Chondrocyte (in vitro differentiated cells): Measurements from ENCODE around the gene SPATA22. TPM values are rescaled to one million over a fixed set of nuclear protein-coding genes. Genes with fewer than 3 reads are reported as not detected.
"Not testable (repeated sequence)": the region's sequence is repeated elsewhere in the genome, so short reads cannot be mapped to it uniquely, and the experiment has no call there.

Source experiments
- DNase-seq: peaks from one replicate; pipeline ENCODE4 v3.0.0; 2021; ENCODE audit warnings: mixed read lengths, low spot score
- H3K27ac Mint-ChIP-seq: one replicate; pipeline ENCODE4 v1.8.0; 2021; ENCODE audit warnings: mild to moderate bottlenecking, moderate library complexity, mixed read lengths; ENCODE audit not compliant: unreplicated experiment
- H3K27me3 Mint-ChIP-seq: 2 replicates; pipeline ENCODE4 v1.8.0; 2021; ENCODE audit warnings: low read depth, mixed read lengths
- H3K36me3 Mint-ChIP-seq: 2 replicates; pipeline ENCODE4 v1.8.0; 2021; ENCODE audit warnings: low read depth, mixed read lengths
- H3K4me1 Mint-ChIP-seq: 2 replicates; pipeline ENCODE4 v1.8.0; 2021; ENCODE audit warnings: low read depth, mild to moderate bottlenecking, mixed read lengths
- H3K4me3 Mint-ChIP-seq: one replicate; pipeline ENCODE4 v1.8.0; 2021; ENCODE audit warnings: mild to moderate bottlenecking, moderate library complexity, mixed read lengths; ENCODE audit not compliant: unreplicated experiment
- H3K9me3 Mint-ChIP-seq: 2 replicates; pipeline ENCODE4 v1.8.0; 2021; ENCODE audit warnings: low read depth, mixed read lengths
- CTCF ChIP-seq: fragments of 200-600 bp; sonication (generic); IDR thresholded peaks from 2 replicates; pipeline ENCODE4 v1.5.0; 2021; ENCODE audit warnings: antibody characterized with exemption, mild to moderate bottlenecking, moderate library complexity
- total RNA-seq: library from RNA; stranded (reverse); gene quantifications from 3 replicates; pipeline ENCODE4 v1.2.1, GENCODE V29; 2021

The SPATA22 gene
- total RNA-seq, 1 donor from 2014 or later, result not detected

DNA sequence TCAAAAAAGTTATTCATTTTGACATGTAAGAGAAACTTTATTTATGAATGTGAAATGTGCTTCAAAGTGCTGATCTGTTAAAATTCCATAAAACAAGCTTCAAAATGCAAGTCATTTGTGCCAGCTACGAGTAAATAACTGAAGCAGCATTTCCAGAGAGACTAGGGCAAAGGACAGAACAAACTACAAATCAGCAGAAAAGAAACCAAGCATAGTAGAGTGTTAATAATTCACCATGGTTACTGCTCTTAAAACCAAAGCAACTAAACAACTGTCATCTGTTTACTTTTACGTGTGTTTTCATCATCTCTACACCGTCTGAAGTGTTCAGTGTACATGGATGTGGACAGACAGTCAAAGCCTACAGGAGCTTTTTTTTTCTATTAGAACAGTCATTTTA, 2.6 kb upstream of the SPATA22 start:
- Mint-ChIP-seq H3K9me3 (no peaks in the 10 kb centered on the region), H3K27me3 (peaks cover 8% of the 10 kb centered on the region), H3K4me1 (no peaks in the 10 kb centered on the region), H3K4me3 (no peak overlapping the region), H3K27ac (no peak overlapping the region), H3K36me3 (no peaks in the 10 kb centered on the region)
- TF ChIP-seq CTCF, result no peak
- no peak for DNase-seq

DNA sequence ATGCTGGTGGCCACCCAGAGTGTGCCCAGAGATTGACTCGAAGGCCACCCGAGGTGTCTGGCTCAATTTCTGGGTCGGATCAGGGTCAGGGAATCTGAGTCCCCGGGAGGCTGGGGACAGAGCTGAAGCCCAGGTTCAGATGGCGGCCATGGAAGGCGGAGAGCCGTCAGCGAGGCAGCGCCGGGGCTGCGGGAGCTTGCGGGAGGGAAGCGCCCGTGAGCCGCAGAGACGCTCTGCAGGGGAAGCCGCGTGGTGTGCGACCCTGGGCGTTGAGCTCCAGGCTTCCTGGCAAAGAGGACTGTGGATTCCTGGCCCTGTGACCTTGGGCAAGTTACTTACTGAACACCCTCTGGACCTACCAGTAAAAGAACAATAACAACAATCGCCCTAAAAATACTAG, 518 bp upstream of the SPATA22 start:
- Mint-ChIP-seq H3K4me1 (no peaks in the 10 kb centered on the region), H3K27me3 (peaks cover 5% of the 10 kb centered on the region), H3K4me3 (no peak overlapping the region), H3K27ac (no peak overlapping the region), H3K9me3 (no peaks in the 10 kb centered on the region), H3K36me3 (no peaks in the 10 kb centered on the region)
- no peak for DNase-seq
- no peak for TF ChIP-seq CTCF

DNA sequence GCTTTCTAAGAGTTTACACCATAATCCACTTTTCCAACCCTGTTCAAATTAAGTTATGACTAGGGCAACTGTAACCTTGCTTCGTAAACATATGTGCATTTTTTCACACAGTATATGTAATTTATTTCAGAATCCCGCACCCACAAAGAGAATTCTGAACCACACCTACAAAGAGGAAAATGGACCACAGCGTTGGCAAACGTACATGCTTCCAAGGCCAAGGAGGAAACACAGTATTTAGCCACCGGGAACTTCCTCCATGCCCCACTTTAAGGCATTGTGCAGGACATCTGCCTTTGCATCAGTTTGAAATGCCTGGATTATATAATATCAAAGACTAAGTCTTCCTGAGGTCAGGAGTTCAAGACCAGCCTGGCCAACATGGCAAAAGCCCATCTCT, 2.1 kb downstream of the SPATA22 start:
- H3K27me3 Mint-ChIP-seq, result peaks cover 5% of the 10 kb centered on the region
- no peak for DNase-seq
- no peaks in the 10 kb centered on the region for H3K36me3 Mint-ChIP-seq
- no peak overlapping the region for H3K27ac Mint-ChIP-seq
- H3K4me1 Mint-ChIP-seq, result no peaks in the 10 kb centered on the region
- H3K4me3 Mint-ChIP-seq, result no peak overlapping the region
- no peak for TF ChIP-seq CTCF
- no peaks in the 10 kb centered on the region for H3K9me3 Mint-ChIP-seq

DNA sequence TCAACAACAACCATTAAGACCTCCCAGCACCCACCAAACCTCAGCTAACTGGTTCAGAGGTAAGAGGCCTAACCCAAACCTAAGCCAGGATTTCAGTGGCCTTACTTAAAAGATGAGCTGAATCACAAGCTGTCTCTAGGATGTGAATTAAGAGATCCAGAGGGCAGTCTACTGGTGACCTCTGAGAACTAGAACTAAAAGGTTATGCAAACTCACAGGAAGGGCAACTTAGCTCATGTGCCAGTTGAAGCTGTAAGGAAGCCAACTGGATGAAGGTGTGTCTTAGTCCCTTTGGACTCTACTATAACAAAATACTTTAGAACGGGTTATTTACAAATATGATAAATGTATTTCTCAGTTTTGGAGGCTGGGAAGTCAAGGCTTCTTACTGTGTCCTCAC, 5.3 kb downstream of the SPATA22 start:
- not testable (repeated sequence) for H3K27me3 Mint-ChIP-seq, H3K4me1 Mint-ChIP-seq, H3K27ac Mint-ChIP-seq, DNase-seq, H3K4me3 Mint-ChIP-seq, H3K36me3 Mint-ChIP-seq, H3K9me3 Mint-ChIP-seq

DNA sequence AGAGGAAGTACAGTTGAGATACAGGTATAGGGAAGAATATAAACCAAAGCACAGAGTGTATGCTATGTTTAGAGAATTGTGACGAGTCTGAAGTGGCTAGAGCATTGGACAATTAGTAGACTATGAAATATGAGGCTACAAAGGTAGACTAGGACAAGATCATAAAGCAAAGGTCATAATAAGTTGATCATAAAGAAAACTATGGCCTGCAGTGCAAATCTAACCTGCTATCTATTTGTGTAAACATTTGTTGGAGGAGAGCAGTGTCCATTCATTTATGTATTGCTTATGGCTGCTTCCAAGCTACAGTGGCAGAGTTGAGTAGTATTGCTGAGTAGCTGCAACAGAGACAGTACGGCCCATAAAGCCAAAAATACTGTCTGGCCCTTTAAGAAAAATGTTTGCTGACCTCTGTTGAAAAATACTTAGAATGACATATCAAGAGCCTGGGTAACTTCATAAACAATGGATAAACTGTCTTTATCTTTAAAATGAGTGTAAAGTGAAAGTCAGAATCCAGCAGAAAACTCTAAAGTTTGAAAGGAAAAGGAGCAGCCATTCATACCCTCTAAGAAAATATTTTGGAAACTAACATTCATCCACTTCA, 23.5 kb downstream of the SPATA22 start:
- Mint-ChIP-seq H3K9me3 (peaks cover 2% of the 10 kb centered on the region), H3K27me3 (peaks cover 5% of the 10 kb centered on the region), H3K4me1 (no peaks in the 10 kb centered on the region), H3K4me3 (no peak overlapping the region), H3K27ac (no peak overlapping the region), H3K36me3 (no peaks in the 10 kb centered on the region)
- no peak for TF ChIP-seq CTCF
- DNase-seq, result no peak

GRCh38 chr17:3447625-3448024, 24.0 kb downstream of the SPATA22 start:
- H3K9me3 Mint-ChIP-seq, result peaks cover 2% of the 10 kb centered on the region
- H3K4me1 Mint-ChIP-seq, result no peaks in the 10 kb centered on the region
- H3K36me3 Mint-ChIP-seq, result no peaks in the 10 kb centered on the region
- no peak overlapping the region for H3K4me3 Mint-ChIP-seq
- no peak for TF ChIP-seq CTCF
- H3K27me3 Mint-ChIP-seq, result peaks cover 4% of the 10 kb centered on the region
- H3K27ac Mint-ChIP-seq, result no peak overlapping the region
- no peak for DNase-seq
